Hepatocyte (in vitro differentiated cells): ENCODE data around the gene MICALL1.

ENCODE experiments used
- EZH2 ChIP-seq: fragments of 200-600 bp; sonication (generic); IDR thresholded peaks from 2 replicates; pipeline ENCODE4 v1.6.1; 2016; ENCODE audit warnings: antibody characterized with exemption, mild to moderate bottlenecking, borderline replicate concordance
- TF ChIP-seq, protein P1 (sequence below): fragments of 200-600 bp; sonication (generic); IDR thresholded peaks from 2 replicates; pipeline ENCODE4 v1.5.1; 2016; ENCODE audit warnings: antibody characterized with exemption, mild to moderate bottlenecking; ENCODE audit not compliant: poor library complexity

DNA sequence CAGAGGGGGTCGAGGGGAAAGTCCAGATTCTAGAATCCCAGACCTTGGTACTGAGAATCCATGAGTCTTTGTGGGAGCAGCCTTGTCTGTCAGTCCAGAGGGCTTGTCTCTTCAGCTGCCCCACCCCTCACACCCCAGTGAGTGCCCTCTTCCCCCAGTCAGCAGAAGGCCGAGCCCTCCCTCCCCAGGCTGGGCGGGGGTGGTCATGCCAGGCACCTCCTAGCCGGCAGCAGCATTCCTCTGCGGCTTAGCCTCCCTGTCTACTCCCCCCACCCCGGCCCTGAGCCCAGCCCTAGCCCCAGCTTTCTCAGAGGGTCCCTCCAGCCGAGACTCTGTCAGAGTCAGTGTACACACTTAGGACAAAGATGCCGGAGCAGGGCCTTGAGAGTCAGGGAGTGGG lies 73.7 kb downstream of the MICALL1 start:
- TF ChIP-seq, protein P1, sequence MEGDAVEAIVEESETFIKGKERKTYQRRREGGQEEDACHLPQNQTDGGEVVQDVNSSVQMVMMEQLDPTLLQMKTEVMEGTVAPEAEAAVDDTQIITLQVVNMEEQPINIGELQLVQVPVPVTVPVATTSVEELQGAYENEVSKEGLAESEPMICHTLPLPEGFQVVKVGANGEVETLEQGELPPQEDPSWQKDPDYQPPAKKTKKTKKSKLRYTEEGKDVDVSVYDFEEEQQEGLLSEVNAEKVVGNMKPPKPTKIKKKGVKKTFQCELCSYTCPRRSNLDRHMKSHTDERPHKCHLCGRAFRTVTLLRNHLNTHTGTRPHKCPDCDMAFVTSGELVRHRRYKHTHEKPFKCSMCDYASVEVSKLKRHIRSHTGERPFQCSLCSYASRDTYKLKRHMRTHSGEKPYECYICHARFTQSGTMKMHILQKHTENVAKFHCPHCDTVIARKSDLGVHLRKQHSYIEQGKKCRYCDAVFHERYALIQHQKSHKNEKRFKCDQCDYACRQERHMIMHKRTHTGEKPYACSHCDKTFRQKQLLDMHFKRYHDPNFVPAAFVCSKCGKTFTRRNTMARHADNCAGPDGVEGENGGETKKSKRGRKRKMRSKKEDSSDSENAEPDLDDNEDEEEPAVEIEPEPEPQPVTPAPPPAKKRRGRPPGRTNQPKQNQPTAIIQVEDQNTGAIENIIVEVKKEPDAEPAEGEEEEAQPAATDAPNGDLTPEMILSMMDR = no peak
- no peak for TF ChIP-seq EZH2
